CD8-positive, alpha-beta memory T cell (primary cell): Measurements from ENCODE around the gene PHF21A. TPM values are rescaled to one million over a fixed set of nuclear protein-coding genes. Genes with fewer than 3 reads are reported as not detected.

ENCODE experiments used
- CTCF ChIA-PET: fragments of 350-600 bp; sonication (Branson Sonifier 250); formaldehyde crosslinking; loops from one replicate; lab custom pipeline; 2021; ENCODE audit warnings: antibody characterized with exemption; lab: Charles Lee
- POLR2A ChIA-PET: fragments of 350-600 bp; sonication (Branson Sonifier 250); formaldehyde crosslinking; loops from one replicate; lab custom pipeline; 2021; ENCODE audit warnings: antibody characterized with exemption; lab: Charles Lee
- DNase-seq, 5 donors: peaks; one replicate each; pipeline versions ENCODE4 v3.0.0 to v3.0.0-alpha.2; 2020 to 2022; ENCODE audit warnings: mixed read lengths in 1 of 5
- H3K27ac ChIP-seq: one replicate; pipeline ENCODE4 v1.7.0; 2013; ENCODE audit warnings: low read depth, mild to moderate bottlenecking, low read length, moderate library complexity
- H3K27me3 ChIP-seq: 2 replicates; pipeline ENCODE4 v1.7.0; 2013; ENCODE audit warnings: low read length, mild to moderate bottlenecking; ENCODE audit not compliant: insufficient read depth, poor library complexity, severe bottlenecking
- H3K36me3 ChIP-seq: 2 replicates; pipeline ENCODE4 v1.7.0; 2013; ENCODE audit warnings: mild to moderate bottlenecking, low read length, moderate library complexity; ENCODE audit not compliant: insufficient read depth
- H3K4me1 ChIP-seq: 2 replicates; pipeline ENCODE4 v1.7.0; 2013; ENCODE audit warnings: mild to moderate bottlenecking, low read length, moderate library complexity; ENCODE audit not compliant: insufficient read depth
- H3K4me3 ChIP-seq: 2 replicates; pipeline ENCODE4 v1.7.0; 2013; ENCODE audit warnings: mild to moderate bottlenecking, low read length
- H3K9me3 ChIP-seq: 2 replicates; pipeline ENCODE4 v1.7.0; 2013; ENCODE audit warnings: mild to moderate bottlenecking, low read length
- H3K27ac Mint-ChIP-seq, 8 donors: one replicate each; pipeline ENCODE4 v1.8.0; 2020 to 2021; ENCODE audit warnings: mixed read lengths in 8 of 8, mild to moderate bottlenecking in 6 of 8, inconsistent platforms in 3 of 8, moderate library complexity in 3 of 8
- H3K27me3 Mint-ChIP-seq, 2 donors: one replicate each; pipeline ENCODE4 v1.8.0; 2020 to 2021; ENCODE audit warnings: mixed read lengths in 2 of 2, mild to moderate bottlenecking in 1 of 2, moderate library complexity in 1 of 2
- H3K36me3 Mint-ChIP-seq, 3 donors: one replicate each; pipeline ENCODE4 v1.8.0; 2020 to 2021; ENCODE audit warnings: mixed read lengths in 3 of 3, inconsistent platforms in 1 of 3, mild to moderate bottlenecking in 1 of 3
- H3K4me1 Mint-ChIP-seq, 3 donors: one replicate each; pipeline ENCODE4 v1.8.0; 2020 to 2021; ENCODE audit warnings: mixed read lengths in 3 of 3, inconsistent platforms in 1 of 3, mild to moderate bottlenecking in 1 of 3
- H3K4me3 Mint-ChIP-seq, 7 donors: one replicate each; pipeline ENCODE4 v1.8.0; 2020 to 2021; ENCODE audit warnings: mixed read lengths in 7 of 7, mild to moderate bottlenecking in 6 of 7, moderate library complexity in 4 of 7, inconsistent platforms in 2 of 7
- H3K9me3 Mint-ChIP-seq, 5 donors: one replicate each; pipeline ENCODE4 v1.8.0; 2020 to 2022; ENCODE audit warnings: mixed read lengths in 5 of 5, mild to moderate bottlenecking in 3 of 5, moderate library complexity in 2 of 5, inconsistent platforms in 1 of 5
- polyA plus RNA-seq: library from polyadenylated mRNA; unstranded; fragments of 300-500 nt; fragmentation: Illumina TruSeq; gene quantifications from one replicate; pipeline ENCODE4 v1.2.3, GENCODE V29; 2021
- total RNA-seq, 2 experiments: library from RNA; stranded (reverse); gene quantifications; one replicate each; pipeline ENCODE4 v1.2.3, GENCODE V29; 2021

The PHF21A gene
- total and polyA plus RNA-seq, 3 experiments from 2014 or later = 14.1 to 33.5 (median 30.5) TPM

- POLR2A ChIA-PET = no interaction called here
- CTCF ChIA-PET = no interaction called here
- peak overlapping the region in 3 of 8 donors; percentile 11 to 67 (median 55) for H3K27ac Mint-ChIP-seq
- DNase-seq = no peak
- H3K4me1 ChIP-seq = peaks cover 6% of the 10 kb centered on the region
- H3K36me3 Mint-ChIP-seq = peaks cover 12 to 33% (median 22%) of the 10 kb centered on the region in 3 donors
- H3K9me3 ChIP-seq = no peaks in the 10 kb centered on the region
- peaks cover 0 to 2% of the 10 kb centered on the region in 2 donors for H3K27me3 Mint-ChIP-seq
- no peak overlapping the region for H3K4me3 ChIP-seq
- no peak overlapping the region for H3K4me3 Mint-ChIP-seq
- H3K4me1 Mint-ChIP-seq = peaks cover 30 to 40% (median 39%) of the 10 kb centered on the region in 3 donors
- H3K27me3 ChIP-seq = no peaks in the 10 kb centered on the region
- H3K36me3 ChIP-seq = peaks cover 6% of the 10 kb centered on the region
- H3K9me3 Mint-ChIP-seq = no peaks in the 10 kb centered on the region
- no peak overlapping the region for H3K27ac ChIP-seq
Observed at GRCh38 chr11:46045811-46046210, 75.4 kb downstream of the PHF21A start.

GRCh38 chr11:46044601-46045000 is 76.7 kb downstream of the PHF21A start:
- ChIA-PET CTCF (no interaction called here), POLR2A (no interaction called here)
- DNase-seq = no peak
- H3K4me3 Mint-ChIP-seq = no peak overlapping the region
- Histone ChIP-seq H3K27me3 (no peaks in the 10 kb centered on the region), H3K27ac (no peak overlapping the region), H3K9me3 (no peaks in the 10 kb centered on the region), H3K36me3 (peaks cover 6% of the 10 kb centered on the region), H3K4me3 (no peak overlapping the region), H3K4me1 (peaks cover 13% of the 10 kb centered on the region)
- H3K27me3 Mint-ChIP-seq = peaks cover 0 to 2% of the 10 kb centered on the region in 2 donors
- peak overlapping the region in 1 of 8 donors; percentile 51 for H3K27ac Mint-ChIP-seq
- peaks cover 6 to 24% (median 18%) of the 10 kb centered on the region in 3 donors for H3K36me3 Mint-ChIP-seq
- peaks cover 38 to 50% (median 47%) of the 10 kb centered on the region in 3 donors for H3K4me1 Mint-ChIP-seq
- no peaks in the 10 kb centered on the region for H3K9me3 Mint-ChIP-seq

DNA sequence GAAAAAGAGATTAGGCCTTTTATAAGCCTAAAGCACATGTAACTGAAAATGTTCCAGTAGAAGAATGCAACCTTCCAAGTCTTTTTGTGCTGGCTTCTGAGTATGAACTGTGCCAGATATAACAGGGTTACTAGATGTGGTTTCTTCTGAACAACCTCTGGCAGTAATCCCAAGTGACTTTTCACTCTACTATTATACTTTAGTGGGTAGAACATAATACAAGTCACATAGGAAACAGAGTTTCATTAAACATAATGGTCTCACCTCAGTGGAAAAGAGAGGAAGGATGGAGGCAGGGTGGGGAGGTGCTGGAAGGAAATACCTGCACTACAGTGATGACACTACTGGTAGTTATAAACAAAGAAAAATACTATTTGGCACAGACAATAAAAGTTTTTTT is 81.3 kb downstream of the PHF21A start:
- Histone ChIP-seq H3K36me3 (no peaks in the 10 kb centered on the region), H3K27me3 (no peaks in the 10 kb centered on the region), H3K9me3 (no peaks in the 10 kb centered on the region), H3K27ac (no peak overlapping the region), H3K4me1 (peaks cover 13% of the 10 kb centered on the region), H3K4me3 (no peak overlapping the region)
- Mint-ChIP-seq H3K9me3 (no peaks in the 10 kb centered on the region), H3K27ac (peak overlapping the region in 1 of 8 donors; percentile 36), H3K4me1 (peaks cover 30 to 48% (median 37%) of the 10 kb centered on the region in 3 donors), H3K4me3 (no peak overlapping the region), H3K36me3 (peaks cover 0 to 6% (median 5%) of the 10 kb centered on the region in 3 donors), H3K27me3 (no peaks in the 10 kb centered on the region)
- POLR2A ChIA-PET = no interaction called here
- CTCF ChIA-PET = no interaction called here
- no peak for DNase-seq

- no peak overlapping the region for H3K27ac ChIP-seq
- H3K27me3 ChIP-seq = no peaks in the 10 kb centered on the region
- POLR2A ChIA-PET = no interaction called here
- H3K27me3 Mint-ChIP-seq = no peaks in the 10 kb centered on the region
- no peak overlapping the region for H3K4me3 Mint-ChIP-seq
- H3K4me3 ChIP-seq = no peak overlapping the region
- H3K9me3 Mint-ChIP-seq = no peaks in the 10 kb centered on the region
- H3K4me1 ChIP-seq = peaks cover 13% of the 10 kb centered on the region
- H3K4me1 Mint-ChIP-seq = peaks cover 22 to 41% (median 31%) of the 10 kb centered on the region in 3 donors
- no peak overlapping the region for H3K27ac Mint-ChIP-seq
- no peaks in the 10 kb centered on the region for H3K36me3 ChIP-seq
- CTCF ChIA-PET = interaction anchor here (1.3 kb wide), 1 partner anchor 73 kb away, joined by 3 read pairs; no protein-coding TSS in a partner anchor
- DNase-seq = no peak
- no peaks in the 10 kb centered on the region for H3K9me3 ChIP-seq
- H3K36me3 Mint-ChIP-seq = peaks cover 0 to 8% (median 5%) of the 10 kb centered on the region in 3 donors
Observed at GRCh38 chr11:46038529-46038928, 82.7 kb downstream of the PHF21A start.

DNA sequence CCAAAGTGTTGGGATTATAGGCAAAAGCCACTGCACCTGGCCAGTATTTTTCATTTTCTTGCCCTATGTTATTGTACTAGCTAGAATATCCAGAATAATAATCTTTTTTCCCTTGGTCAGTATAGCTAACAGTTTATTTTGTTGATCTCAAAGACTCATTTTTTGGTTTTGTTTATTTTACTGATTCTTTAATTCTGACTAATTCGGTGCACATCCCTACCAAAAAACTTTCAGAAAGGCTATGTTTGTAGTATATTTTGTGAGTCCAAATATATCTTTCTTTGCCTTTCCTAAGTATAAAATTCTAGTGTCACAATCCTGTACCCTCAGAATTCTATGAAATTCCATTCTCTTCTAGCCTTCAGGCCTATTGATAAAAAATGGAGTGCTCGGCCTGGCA is 84.3 kb downstream of the PHF21A start:
- peaks cover 22 to 36% (median 24%) of the 10 kb centered on the region in 3 donors for H3K4me1 Mint-ChIP-seq
- H3K4me3 ChIP-seq = no peak overlapping the region
- H3K27ac Mint-ChIP-seq = no peak overlapping the region
- ChIA-PET CTCF (no interaction called here), POLR2A (no interaction called here)
- H3K36me3 ChIP-seq = no peaks in the 10 kb centered on the region
- peaks cover 0 to 6% (median 5%) of the 10 kb centered on the region in 3 donors for H3K36me3 Mint-ChIP-seq
- no peak for DNase-seq
- H3K4me3 Mint-ChIP-seq = no peak overlapping the region
- peaks cover 13% of the 10 kb centered on the region for H3K4me1 ChIP-seq
- H3K27me3 Mint-ChIP-seq = no peaks in the 10 kb centered on the region
- H3K27me3 ChIP-seq = no peaks in the 10 kb centered on the region
- H3K27ac ChIP-seq = no peak overlapping the region
- no peaks in the 10 kb centered on the region for H3K9me3 Mint-ChIP-seq
- H3K9me3 ChIP-seq = no peaks in the 10 kb centered on the region

DNA sequence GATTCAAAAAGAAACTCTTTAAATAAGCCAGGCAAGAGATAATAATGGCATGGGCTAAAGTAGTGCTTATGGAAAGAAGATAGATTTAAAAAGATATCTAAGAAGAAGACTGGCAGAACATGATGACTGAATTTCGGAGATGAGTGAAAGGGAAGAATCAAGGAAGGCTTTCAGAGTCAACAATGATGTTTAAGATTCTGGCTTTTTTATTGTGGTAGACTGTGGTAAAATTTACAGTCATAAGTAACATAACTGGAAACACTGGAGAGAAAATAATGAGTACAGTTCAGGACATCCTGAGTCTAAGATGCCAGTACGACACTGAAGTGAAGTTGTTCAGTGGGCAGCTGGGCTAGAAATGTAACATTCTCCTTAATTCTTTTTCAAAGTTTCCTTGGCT is 85.2 kb downstream of the PHF21A start:
- no peak for DNase-seq
- Mint-ChIP-seq H3K27ac (peak overlapping the region in 2 of 8 donors; percentile 1 to 55), H3K4me3 (no peak overlapping the region), H3K36me3 (peaks cover 0 to 5% (median 5%) of the 10 kb centered on the region in 3 donors), H3K4me1 (peaks cover 16 to 26% (median 23%) of the 10 kb centered on the region in 3 donors), H3K27me3 (no peaks in the 10 kb centered on the region), H3K9me3 (no peaks in the 10 kb centered on the region)
- no peak overlapping the region for H3K27ac ChIP-seq
- ChIA-PET CTCF (no interaction called here), POLR2A (no interaction called here)
- H3K4me1 ChIP-seq = peaks cover 10% of the 10 kb centered on the region
- no peaks in the 10 kb centered on the region for H3K27me3 ChIP-seq
- H3K9me3 ChIP-seq = no peaks in the 10 kb centered on the region
- no peak overlapping the region for H3K4me3 ChIP-seq
- no peaks in the 10 kb centered on the region for H3K36me3 ChIP-seq

- peak overlapping the region in 1 of 8 donors; percentile 76 for H3K27ac Mint-ChIP-seq
- no peak overlapping the region for H3K4me3 ChIP-seq
- no peak overlapping the region for H3K27ac ChIP-seq
- no peaks in the 10 kb centered on the region for H3K9me3 ChIP-seq
- no peaks in the 10 kb centered on the region for H3K36me3 ChIP-seq
- H3K9me3 Mint-ChIP-seq = no peaks in the 10 kb centered on the region
- H3K4me3 Mint-ChIP-seq = no peak overlapping the region
- POLR2A ChIA-PET = no interaction called here
- H3K27me3 ChIP-seq = no peaks in the 10 kb centered on the region
- DNase-seq = no peak
- H3K36me3 Mint-ChIP-seq = peaks cover 0 to 5% (median 5%) of the 10 kb centered on the region in 3 donors
- H3K4me1 ChIP-seq = no peaks in the 10 kb centered on the region
- CTCF ChIA-PET = no interaction called here
- peaks cover 6 to 14% (median 11%) of the 10 kb centered on the region in 3 donors for H3K4me1 Mint-ChIP-seq
- no peaks in the 10 kb centered on the region for H3K27me3 Mint-ChIP-seq
Observed at GRCh38 chr11:46034041-46034440, 87.2 kb downstream of the PHF21A start.

DNA sequence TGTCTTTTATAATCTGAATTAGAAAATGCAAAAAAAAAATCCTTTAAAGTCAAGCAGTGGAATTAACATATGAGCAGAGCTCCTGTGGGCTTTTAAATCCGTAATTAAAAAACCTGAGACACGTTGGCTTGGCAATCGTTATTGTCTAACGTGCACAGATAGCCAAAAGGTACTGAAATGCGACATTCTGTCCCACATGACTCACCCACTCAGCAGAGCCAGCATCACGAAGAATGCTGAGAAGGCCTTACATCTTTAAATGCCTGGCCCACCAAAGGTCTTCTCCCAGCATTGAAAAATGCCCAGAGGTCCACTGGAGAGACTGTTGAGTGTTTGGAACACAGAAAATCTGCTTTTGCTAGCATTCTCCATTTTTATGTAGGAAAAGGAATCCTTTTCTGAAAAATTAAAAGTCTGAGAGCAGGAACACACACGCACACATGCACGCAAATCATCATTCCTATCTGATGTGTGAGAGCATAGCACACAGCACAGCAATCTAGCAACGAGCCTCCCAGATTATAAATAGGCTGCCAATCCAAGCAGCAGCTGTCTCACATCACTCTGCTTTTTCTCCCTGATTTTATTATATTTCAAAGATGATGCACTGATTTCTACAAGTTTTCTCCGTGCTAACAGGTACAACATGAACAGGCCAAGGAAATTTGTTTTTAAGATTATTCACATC is 94.5 kb downstream of the PHF21A start:
- Mint-ChIP-seq H3K9me3 (no peaks in the 10 kb centered on the region), H3K36me3 (peaks cover 0 to 9% (median 1%) of the 10 kb centered on the region in 3 donors), H3K4me3 (no peak overlapping the region), H3K27ac (peak overlapping the region in 1 of 8 donors; percentile 21), H3K27me3 (no peaks in the 10 kb centered on the region), H3K4me1 (peaks cover 0 to 23% (median 22%) of the 10 kb centered on the region in 3 donors)
- Histone ChIP-seq H3K36me3 (no peaks in the 10 kb centered on the region), H3K4me3 (no peak overlapping the region), H3K9me3 (no peaks in the 10 kb centered on the region), H3K27ac (no peak overlapping the region), H3K27me3 (no peaks in the 10 kb centered on the region), H3K4me1 (no peaks in the 10 kb centered on the region)
- POLR2A ChIA-PET = no interaction called here
- no peak for DNase-seq
- CTCF ChIA-PET = no interaction called here
